ENCODE data around the gene LCLAT1.

Gene LCLAT1

GRCh38 chr2:30425326-30425725 is 21.7 kb upstream of the LCLAT1 start:
- Histone ChIP-seq H3K27ac (ENCODE audit: low read depth, low read length, poor library complexity, severe bottlenecking) (no peak overlapping the region), H2AFZ (ENCODE audit: low read length) (no peak overlapping the region), H3K36me3 (ENCODE audit: insufficient read depth, low read length) (no peaks in the 10 kb centered on the region), H3K9me2 (ENCODE audit: low read depth, low read length) (no peaks in the 10 kb centered on the region), H3K9me3 (ENCODE audit: low read length) (no peaks in the 10 kb centered on the region), H3F3A (ENCODE audit: insufficient read depth, low read length) (no peaks in the 10 kb centered on the region), H3K79me2 (ENCODE audit: insufficient read depth, low read length) (no peaks in the 10 kb centered on the region), H3K27me3 (ENCODE audit: insufficient read depth, low read length) (peaks cover 3% of the 10 kb centered on the region; the same call in 1 of the 2 replicates), H3K4me3 (ENCODE audit: low read depth, low read length, poor library complexity, severe bottlenecking) (no peak overlapping the region), H3K4me1 (ENCODE audit: insufficient read depth, low read length, severe bottlenecking) (no peaks in the 10 kb centered on the region), H3K9ac (ENCODE audit: low read length) (no peak overlapping the region), H3K4me2 (ENCODE audit: low read length) (no peak overlapping the region), H4K20me1 (ENCODE audit: insufficient read depth, low read length) (no peaks in the 10 kb centered on the region)
- no peak for TF ChIP-seq EZH2 (IDR thresholded peaks at IDR 0.05; ENCODE audit: borderline replicate concordance, low read length)
- no peak for TF ChIP-seq CTCF (IDR thresholded peaks at IDR 0.05; ENCODE audit: low read length)

GRCh38 chr2:30427606-30428347 is 19.3 kb upstream of the LCLAT1 start:
- H3K79me2 ChIP-seq (ENCODE audit: insufficient read depth, low read length): no peaks in the 10 kb centered on the region
- TF ChIP-seq EZH2 (IDR thresholded peaks at IDR 0.05; ENCODE audit: borderline replicate concordance, low read length) (no peak), CTCF (IDR thresholded peaks at IDR 0.05; ENCODE audit: low read length) (no peak)
- H3K9ac ChIP-seq (ENCODE audit: low read length): no peak overlapping the region
- H3F3A ChIP-seq (ENCODE audit: insufficient read depth, low read length): no peaks in the 10 kb centered on the region
- H3K36me3 ChIP-seq (ENCODE audit: insufficient read depth, low read length): no peaks in the 10 kb centered on the region
- H3K4me2 ChIP-seq (ENCODE audit: low read length): no peak overlapping the region
- H3K4me3 ChIP-seq (ENCODE audit: low read depth, low read length, poor library complexity, severe bottlenecking): no peak overlapping the region
- peaks cover 3% of the 10 kb centered on the region; the same call in 1 of the 2 replicates for H3K27me3 ChIP-seq (ENCODE audit: insufficient read depth, low read length)
- H3K9me2 ChIP-seq (ENCODE audit: low read depth, low read length): no peaks in the 10 kb centered on the region
- H2AFZ ChIP-seq (ENCODE audit: low read length): no peak overlapping the region
- H3K4me1 ChIP-seq (ENCODE audit: insufficient read depth, low read length, severe bottlenecking): no peaks in the 10 kb centered on the region
- H3K9me3 ChIP-seq (ENCODE audit: low read length): no peaks in the 10 kb centered on the region
- H3K27ac ChIP-seq (ENCODE audit: low read depth, low read length, poor library complexity, severe bottlenecking): no peak overlapping the region
- H4K20me1 ChIP-seq (ENCODE audit: insufficient read depth, low read length): no peaks in the 10 kb centered on the region

- Histone ChIP-seq H3F3A (ENCODE audit: insufficient read depth, low read length) (no peaks in the 10 kb centered on the region), H3K27ac (ENCODE audit: low read depth, low read length, poor library complexity, severe bottlenecking) (no peak overlapping the region), H3K4me1 (ENCODE audit: insufficient read depth, low read length, severe bottlenecking) (no peaks in the 10 kb centered on the region), H2AFZ (ENCODE audit: low read length) (no peak overlapping the region), H3K79me2 (ENCODE audit: insufficient read depth, low read length) (no peaks in the 10 kb centered on the region), H4K20me1 (ENCODE audit: insufficient read depth, low read length) (no peaks in the 10 kb centered on the region), H3K9ac (ENCODE audit: low read length) (no peak overlapping the region), H3K4me2 (ENCODE audit: low read length) (no peak overlapping the region), H3K9me3 (ENCODE audit: low read length) (no peaks in the 10 kb centered on the region), H3K9me2 (ENCODE audit: low read depth, low read length) (no peaks in the 10 kb centered on the region), H3K4me3 (ENCODE audit: low read depth, low read length, poor library complexity, severe bottlenecking) (no peak overlapping the region), H3K27me3 (ENCODE audit: insufficient read depth, low read length) (peaks cover 3% of the 10 kb centered on the region; the same call in 1 of the 2 replicates), H3K36me3 (ENCODE audit: insufficient read depth, low read length) (no peaks in the 10 kb centered on the region)
- TF ChIP-seq CTCF (IDR thresholded peaks at IDR 0.05; ENCODE audit: low read length): no peak
- no peak for TF ChIP-seq EZH2 (IDR thresholded peaks at IDR 0.05; ENCODE audit: borderline replicate concordance, low read length)
Observed at GRCh38 chr2:30428348-30428662, 18.7 kb upstream of the LCLAT1 start.

Data from OCI-LY1 (cell line).